HG03175 (cell line): ENCODE results near the gene CCDC141.

Experiments
- ATAC-seq: cut with Tn5 transposase; IDR thresholded peaks from one replicate; pipeline ENCODE4 v1.9.1; 2021; ENCODE audit warnings: mild to moderate bottlenecking, moderate library complexity; ENCODE audit not compliant: unreplicated experiment

CCDC141 gene

GRCh38 chr2:178799305-178799704 lies 250.6 kb downstream of the CCDC141 start:
- ATAC-seq = no peak

- no peak for ATAC-seq
These were observed 253.8 kb downstream of the CCDC141 start for GRCh38 chr2:178796079-178796677.

GRCh38 chr2:178787934-178788333 lies 262.0 kb downstream of the CCDC141 start:
- no peak for ATAC-seq

- ATAC-seq = no peak
These were observed 262.8 kb downstream of the CCDC141 start for GRCh38 chr2:178787155-178787554.

- ATAC-seq = no peak
These were observed 266.0 kb downstream of the CCDC141 start for GRCh38 chr2:178783889-178784288.

GRCh38 chr2:178782236-178782635 lies 267.7 kb downstream of the CCDC141 start:
- no peak for ATAC-seq
